OCI-LY7 (cell line): ENCODE data around the gene MAP7D3. TPM values are rescaled to one million over a fixed set of nuclear protein-coding genes. Genes with fewer than 3 reads are reported as not detected.

Experiments
- BruUV-seq: library from RNA; stranded (reverse); fragments of 400-500 nt; replicated peaks from 2 replicates; lab custom pipeline; 2021; lab: Mats Ljungman, UMichigan
- CTCF ChIA-PET: fragments of 300-600 bp; sonication (Branson Sonifier 250); formaldehyde crosslinking; loops from one replicate; lab custom pipeline; 2022; ENCODE audit warnings: antibody characterized with exemption; ENCODE audit not compliant: unreplicated experiment; lab: Charles Lee
- POLR2A ChIA-PET: fragments of 300-600 bp; sonication (Branson Sonifier 250); formaldehyde crosslinking; loops from one replicate; lab custom pipeline; 2022; ENCODE audit warnings: antibody characterized with exemption; lab: Charles Lee
- DNase-seq: peaks from one replicate; pipeline ENCODE4 v3.0.0-alpha.2; 2015; ENCODE audit warnings: low spot score
- H2AFZ ChIP-seq: fragments of 200-600 bp; sonication (generic), shearing (Covaris generic); 2 replicates; pipeline ENCODE4 v1.6.1; 2014; ENCODE audit warnings: mild to moderate bottlenecking, antibody characterized with exemption, low read length, moderate library complexity
- H3K27ac ChIP-seq: fragments of 200-600 bp; sonication (generic); 2 replicates; pipeline ENCODE4 v1.5.1; 2014; ENCODE audit warnings: mixed run types, low read depth, mild to moderate bottlenecking, moderate library complexity, low read length, inconsistent platforms; ENCODE audit not compliant: poor library complexity, severe bottlenecking
- H3K36me3 ChIP-seq: fragments of 200-600 bp; sonication (generic); 2 replicates; pipeline ENCODE4 v1.6.1; 2014; ENCODE audit warnings: mild to moderate bottlenecking, antibody characterized with exemption, low read length, moderate library complexity, mixed read lengths; ENCODE audit not compliant: insufficient read depth
- H3K4me1 ChIP-seq: fragments of 200-600 bp; sonication (generic); 2 replicates; pipeline ENCODE4 v1.5.1; 2014; ENCODE audit warnings: mild to moderate bottlenecking, low read length; ENCODE audit not compliant: insufficient read depth, poor library complexity, severe bottlenecking
- H3K4me2 ChIP-seq: fragments of 200-600 bp; sonication (generic); 2 replicates; pipeline ENCODE4 v1.6.1; 2014; ENCODE audit warnings: mild to moderate bottlenecking, low read length
- H3K4me3 ChIP-seq: fragments of 200-600 bp; sonication (generic); 2 replicates; pipeline ENCODE4 v1.5.1; 2014; ENCODE audit warnings: mild to moderate bottlenecking, low read depth, low read length; ENCODE audit not compliant: poor library complexity, severe bottlenecking
- H3K79me2 ChIP-seq: fragments of 200-600 bp; sonication (generic); 2 replicates; pipeline ENCODE4 v1.6.1; 2016; ENCODE audit warnings: low read depth, mild to moderate bottlenecking, low read length, moderate library complexity, mixed read lengths; ENCODE audit not compliant: insufficient read depth
- H3K9me2 ChIP-seq: fragments of 200-600 bp; sonication (generic); 2 replicates; pipeline ENCODE4 v1.6.1; 2016; ENCODE audit warnings: mild to moderate bottlenecking, low read length, mixed read lengths; ENCODE audit not compliant: insufficient read depth
- H3K9me3 ChIP-seq: fragments of 200-600 bp; sonication (generic); 2 replicates; pipeline ENCODE4 v1.6.1; 2014; ENCODE audit warnings: mild to moderate bottlenecking, mixed run types, low read length, mixed read lengths
- H4K20me1 ChIP-seq: fragments of 200-600 bp; sonication (generic); 2 replicates; pipeline ENCODE4 v1.6.1; 2014; ENCODE audit warnings: mild to moderate bottlenecking, antibody characterized with exemption, low read length, moderate library complexity, mixed read lengths; ENCODE audit not compliant: insufficient read depth
- CTCF ChIP-seq: fragments of 200-600 bp; sonication (generic); conservative IDR thresholded peaks from 2 replicates; pipeline ENCODE4 v1.5.1; 2014; ENCODE audit warnings: mild to moderate bottlenecking, antibody characterized with exemption, low read length, moderate library complexity, mixed read lengths
- EZH2phosphoT487 ChIP-seq: fragments of 200-600 bp; sonication (generic); IDR thresholded peaks from 2 replicates; pipeline ENCODE4 v1.6.1; 2018; ENCODE audit warnings: low read depth, borderline replicate concordance, mild to moderate bottlenecking, mixed run types, antibody characterized with exemption, low read length, moderate library complexity, mixed read lengths
- intact Hi-C: fragments of 100-400 bp; cut with micrococcal nuclease; formaldehyde crosslinking; loops from one replicate; pipeline ENCODE4 v1.10.0; 2022; ENCODE audit not compliant: unreplicated experiment
- total RNA-seq, 2 experiments: library from RNA; depleted of rRNA in 1 of 2; stranded (reverse); fragments of >200 nt in 1 of 2; shearing (Covaris generic) in 1 of 2; gene quantifications; 2 replicates each; pipeline ENCODE4 v1.2.3, GENCODE V29; 2014 to 2022

The MAP7D3 gene
- total RNA-seq, 2 experiments from 2014 or later = 7.7 to 15.6 TPM

GRCh38 chrX:136220540-136220939 is 30.7 kb downstream of the MAP7D3 start:
- ChIA-PET CTCF (no interaction called here), POLR2A (no interaction called here)
- H3K9me3 ChIP-seq = no peaks in the 10 kb centered on the region
- H4K20me1 ChIP-seq = no peaks in the 10 kb centered on the region
- intact Hi-C loops = no loop called here
- BruUV-seq = no TSS peak
- TF ChIP-seq EZH2phosphoT487 (no peak), CTCF (no peak)
- no peak for DNase-seq
- no peak overlapping the region for H3K4me3 ChIP-seq
- no peaks in the 10 kb centered on the region for H3K79me2 ChIP-seq
- no peak overlapping the region for H3K4me2 ChIP-seq
- no peak overlapping the region for H3K27ac ChIP-seq
- no peak overlapping the region for H2AFZ ChIP-seq
- H3K36me3 ChIP-seq = peaks cover 36% of the 10 kb centered on the region
- no peaks in the 10 kb centered on the region for H3K4me1 ChIP-seq
- no peaks in the 10 kb centered on the region for H3K9me2 ChIP-seq

DNA sequence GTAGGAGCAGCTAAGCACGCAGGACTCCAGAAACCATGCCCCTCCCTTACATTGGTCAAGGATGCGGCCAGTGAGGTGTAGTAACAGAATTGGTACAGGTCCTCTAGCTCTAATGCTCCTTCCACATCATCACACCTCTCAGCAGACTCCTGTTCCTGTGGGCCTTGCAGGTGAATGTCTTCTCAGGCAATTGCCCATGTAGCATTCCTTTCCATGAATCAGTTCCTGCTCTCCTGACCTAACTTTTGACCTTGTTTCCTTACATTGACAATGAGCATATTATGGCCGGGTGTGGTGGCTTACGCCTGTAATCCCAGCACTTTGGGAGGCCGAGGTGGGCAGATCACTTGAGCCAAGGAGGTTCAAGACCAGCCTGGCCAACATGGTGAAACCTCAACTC is 31.3 kb downstream of the MAP7D3 start:
- H2AFZ ChIP-seq = no peak overlapping the region
- POLR2A ChIA-PET = no interaction called here
- intact Hi-C loops = no loop called here
- H3K4me1 ChIP-seq = no peaks in the 10 kb centered on the region
- H3K9me2 ChIP-seq = no peaks in the 10 kb centered on the region
- peaks cover 31% of the 10 kb centered on the region for H3K36me3 ChIP-seq
- TF ChIP-seq CTCF = no peak
- no peak for TF ChIP-seq EZH2phosphoT487
- H3K79me2 ChIP-seq = no peaks in the 10 kb centered on the region
- no peak overlapping the region for H3K4me3 ChIP-seq
- no peak overlapping the region for H3K27ac ChIP-seq
- no TSS peak for BruUV-seq
- no peak overlapping the region for H3K4me2 ChIP-seq
- DNase-seq = no peak
- CTCF ChIA-PET = no interaction called here
- H3K9me3 ChIP-seq = no peaks in the 10 kb centered on the region
- no peaks in the 10 kb centered on the region for H4K20me1 ChIP-seq

- Histone ChIP-seq H3K9me2 (no peaks in the 10 kb centered on the region), H3K4me1 (peaks cover 5% of the 10 kb centered on the region), H2AFZ (no peak overlapping the region), H3K27ac (no peak overlapping the region), H3K4me2 (no peak overlapping the region), H4K20me1 (no peaks in the 10 kb centered on the region), H3K4me3 (no peak overlapping the region), H3K36me3 (peaks cover 3% of the 10 kb centered on the region), H3K9me3 (no peaks in the 10 kb centered on the region), H3K79me2 (no peaks in the 10 kb centered on the region)
- ChIA-PET POLR2A (no interaction called here), CTCF (no interaction called here)
- no peak for DNase-seq
- intact Hi-C loops = no loop called here
- TF ChIP-seq EZH2phosphoT487 = no peak
- no peak for TF ChIP-seq CTCF
- no TSS peak for BruUV-seq
Observed at GRCh38 chrX:136215559-136215958, 35.6 kb downstream of the MAP7D3 start.
